Calu3 (cell line): ENCODE results near the gene BIRC6. TPM values are rescaled to one million over a fixed set of nuclear protein-coding genes. Genes with fewer than 3 reads are reported as not detected.

Experiments
- BruUV-seq: library from RNA; stranded (reverse); fragments of 400-500 nt; replicated peaks from 2 replicates; lab custom pipeline; 2021; lab: Mats Ljungman, UMichigan
- CTCF ChIA-PET: fragments of 300-600 bp; sonication (Branson Sonifier 250); formaldehyde crosslinking; loops from one replicate; lab custom pipeline; 2022; ENCODE audit warnings: antibody characterized with exemption; lab: Charles Lee
- DNase-seq: peaks from one replicate; pipeline ENCODE4 v3.0.0; 2022
- H3K27ac Mint-ChIP-seq: one replicate; pipeline ENCODE4 v1.8.0; 2022; ENCODE audit warnings: mixed read lengths; ENCODE audit not compliant: unreplicated experiment
- H3K27me3 Mint-ChIP-seq: one replicate; pipeline ENCODE4 v1.8.0; 2022; ENCODE audit warnings: mixed read lengths; ENCODE audit not compliant: unreplicated experiment
- H3K36me3 Mint-ChIP-seq: one replicate; pipeline ENCODE4 v1.8.0; 2022; ENCODE audit warnings: mild to moderate bottlenecking, moderate library complexity, mixed read lengths; ENCODE audit not compliant: insufficient read depth, unreplicated experiment
- H3K4me1 Mint-ChIP-seq: one replicate; pipeline ENCODE4 v1.8.0; 2022; ENCODE audit warnings: mild to moderate bottlenecking, low read depth, mixed read lengths; ENCODE audit not compliant: unreplicated experiment
- H3K4me3 Mint-ChIP-seq: one replicate; pipeline ENCODE4 v1.8.0; 2022; ENCODE audit warnings: mild to moderate bottlenecking, low read depth, moderate library complexity, mixed read lengths; ENCODE audit not compliant: unreplicated experiment
- H3K9me3 Mint-ChIP-seq: one replicate; pipeline ENCODE4 v1.8.0; 2022; ENCODE audit warnings: low read depth, mixed read lengths; ENCODE audit not compliant: unreplicated experiment
- CTCF ChIP-seq: fragments of 200-600 bp; IDR thresholded peaks from one replicate; pipeline ENCODE4 v1.8.0; 2022; ENCODE audit warnings: antibody characterized with exemption; ENCODE audit not compliant: unreplicated experiment
- intact Hi-C: fragments of 100-400 bp; cut with micrococcal nuclease; formaldehyde crosslinking; loops from one replicate; pipeline ENCODE4 v1.10.0; 2022; ENCODE audit not compliant: unreplicated experiment
- total RNA-seq: library from RNA; stranded (reverse); gene quantifications from 2 replicates; pipeline ENCODE4 v1.2.3, GENCODE V29; 2022

Gene BIRC6
- total RNA-seq, 1 experiment from 2014 or later = 91.0 TPM

GRCh38 chr2:32376756-32377155 is 19.9 kb downstream of the BIRC6 start:
- CTCF ChIA-PET = interaction anchor here (0.6 kb wide), 1 partner anchor 262 kb away, joined by 3 read pairs; no protein-coding TSS in a partner anchor
- BruUV-seq = no TSS peak
- no peak overlapping the region for H3K4me3 Mint-ChIP-seq
- no peak for DNase-seq
- H3K4me1 Mint-ChIP-seq = peaks cover 9% of the 10 kb centered on the region
- H3K27me3 Mint-ChIP-seq = no peaks in the 10 kb centered on the region
- no peak overlapping the region for H3K27ac Mint-ChIP-seq
- H3K36me3 Mint-ChIP-seq = peaks cover 9% of the 10 kb centered on the region
- intact Hi-C loops = no loop called here
- H3K9me3 Mint-ChIP-seq = no peaks in the 10 kb centered on the region
- no peak for TF ChIP-seq CTCF

- DNase-seq = no peak
- Mint-ChIP-seq H3K4me3 (no peak overlapping the region), H3K4me1 (peaks cover 9% of the 10 kb centered on the region), H3K27me3 (no peaks in the 10 kb centered on the region), H3K9me3 (no peaks in the 10 kb centered on the region), H3K27ac (no peak overlapping the region), H3K36me3 (peaks cover 13% of the 10 kb centered on the region)
- intact Hi-C loops = no loop called here
- CTCF ChIA-PET = no interaction called here
- no peak for TF ChIP-seq CTCF
- no TSS peak for BruUV-seq
These were observed 21.1 kb downstream of the BIRC6 start for GRCh38 chr2:32377928-32378327.

GRCh38 chr2:32379352-32379751 is 22.5 kb downstream of the BIRC6 start:
- Mint-ChIP-seq H3K4me3 (no peak overlapping the region), H3K27ac (no peak overlapping the region), H3K9me3 (no peaks in the 10 kb centered on the region), H3K36me3 (peaks cover 7% of the 10 kb centered on the region), H3K27me3 (no peaks in the 10 kb centered on the region), H3K4me1 (peaks cover 9% of the 10 kb centered on the region)
- no peak for TF ChIP-seq CTCF
- CTCF ChIA-PET = no interaction called here
- intact Hi-C loops = no loop called here
- BruUV-seq = no TSS peak
- no peak for DNase-seq

GRCh38 chr2:32383858-32384257 is 27.0 kb downstream of the BIRC6 start:
- TF ChIP-seq CTCF = no peak
- DNase-seq = no peak
- no peaks in the 10 kb centered on the region for H3K9me3 Mint-ChIP-seq
- CTCF ChIA-PET = no interaction called here
- BruUV-seq = no TSS peak
- H3K27ac Mint-ChIP-seq = no peak overlapping the region
- H3K4me3 Mint-ChIP-seq = no peak overlapping the region
- peaks cover 16% of the 10 kb centered on the region for H3K36me3 Mint-ChIP-seq
- intact Hi-C loops = no loop called here
- no peaks in the 10 kb centered on the region for H3K27me3 Mint-ChIP-seq
- no peaks in the 10 kb centered on the region for H3K4me1 Mint-ChIP-seq
